Astrocyte (in vitro differentiated cells and primary cell): ENCODE results near the gene IDNK. TPM values are rescaled to one million over a fixed set of nuclear protein-coding genes. Genes with fewer than 3 reads are reported as not detected.
A peak's percentile ranks its signal among the peaks of the same experiment; 100 is the strongest.

Experiments
- DNase-seq: peaks from one replicate; pipeline ENCODE4 v3.0.0-alpha.2; 2010; ENCODE audit warnings: low read depth
- FAIRE-seq: peaks from 2 replicates; lab custom pipeline; 2011; peaks lifted over from hg19 to GRCh38; lab: Jason Lieb, UNC
- H2AFZ ChIP-seq: 2 replicates; pipeline ENCODE4 v1.6.0; 2012; ENCODE audit warnings: low read depth, low read length, inconsistent platforms
- H3K27ac ChIP-seq: 2 replicates; pipeline ENCODE4 v1.5.1; 2011; ENCODE audit warnings: low read depth, low read length, inconsistent platforms
- H3K27me3 ChIP-seq: 2 replicates; pipeline ENCODE4 v1.6.0; 2011; ENCODE audit warnings: low read length, inconsistent platforms; ENCODE audit not compliant: insufficient read depth
- H3K36me3 ChIP-seq: 2 replicates; pipeline ENCODE4 v1.5.1; 2011; ENCODE audit warnings: low read length, inconsistent platforms; ENCODE audit not compliant: insufficient read depth
- H3K4me1 ChIP-seq: 2 replicates; pipeline ENCODE4 v1.5.1; 2011; ENCODE audit warnings: low read length, inconsistent platforms; ENCODE audit not compliant: insufficient read depth
- H3K4me2 ChIP-seq: 2 replicates; pipeline ENCODE4 v1.6.0; 2012; ENCODE audit warnings: low read length, inconsistent platforms
- H3K4me3 ChIP-seq: 2 replicates; pipeline ENCODE4 v1.5.1; 2011; ENCODE audit warnings: low read depth, mild to moderate bottlenecking, low read length, inconsistent platforms; ENCODE audit not compliant: insufficient read depth
- H3K79me2 ChIP-seq: 2 replicates; pipeline ENCODE4 v1.6.0; 2012; ENCODE audit warnings: mild to moderate bottlenecking, low read length, inconsistent platforms; ENCODE audit not compliant: insufficient read depth
- H3K9ac ChIP-seq: 2 replicates; pipeline ENCODE4 v1.6.0; 2012; ENCODE audit warnings: mild to moderate bottlenecking, low read length, inconsistent platforms
- H3K9me3 ChIP-seq: 2 replicates; pipeline ENCODE4 v1.5.1; 2012; ENCODE audit warnings: low read depth, mild to moderate bottlenecking, low read length, inconsistent platforms; ENCODE audit not compliant: insufficient read depth
- H4K20me1 ChIP-seq: 2 replicates; pipeline ENCODE4 v1.6.0; 2012; ENCODE audit warnings: low read length, inconsistent platforms; ENCODE audit not compliant: insufficient read depth
- H3K27ac Mint-ChIP-seq: one replicate; pipeline ENCODE4 v1.8.0; 2021; ENCODE audit warnings: mild to moderate bottlenecking, mixed read lengths; ENCODE audit not compliant: unreplicated experiment
- H3K27me3 Mint-ChIP-seq: one replicate; pipeline ENCODE4 v1.8.0; 2021; ENCODE audit warnings: low read depth, mixed read lengths; ENCODE audit not compliant: unreplicated experiment
- H3K36me3 Mint-ChIP-seq: one replicate; pipeline ENCODE4 v1.8.0; 2021; ENCODE audit warnings: low read depth, mixed read lengths; ENCODE audit not compliant: unreplicated experiment
- H3K4me1 Mint-ChIP-seq: one replicate; pipeline ENCODE4 v1.8.0; 2021; ENCODE audit warnings: low read depth, mixed read lengths; ENCODE audit not compliant: unreplicated experiment
- H3K4me3 Mint-ChIP-seq: one replicate; pipeline ENCODE4 v1.8.0; 2021; ENCODE audit warnings: mild to moderate bottlenecking, moderate library complexity, mixed read lengths; ENCODE audit not compliant: unreplicated experiment
- H3K9me3 Mint-ChIP-seq: one replicate; pipeline ENCODE4 v1.8.0; 2021; ENCODE audit warnings: mild to moderate bottlenecking, mixed read lengths; ENCODE audit not compliant: unreplicated experiment
- EZH2 ChIP-seq: IDR thresholded peaks from 2 replicates; pipeline ENCODE4 v1.6.1; 2012; ENCODE audit warnings: mild to moderate bottlenecking, low read length, inconsistent platforms; ENCODE audit not compliant: insufficient read depth
- total RNA-seq: library from RNA; stranded (reverse); gene quantifications from 2 replicates; pipeline ENCODE4 v1.2.1, GENCODE V29; 2021
- TF ChIP-seq, protein P1 (sequence below): IDR thresholded peaks from 2 replicates; pipeline ENCODE4 v1.5.1; 2011; ENCODE audit warnings: low read depth, mild to moderate bottlenecking, inconsistent platforms, low read length, moderate library complexity; ENCODE audit not compliant: insufficient read depth

Gene IDNK
- total RNA-seq, 1 donor from 2014 or later = 1.8 TPM

DNA sequence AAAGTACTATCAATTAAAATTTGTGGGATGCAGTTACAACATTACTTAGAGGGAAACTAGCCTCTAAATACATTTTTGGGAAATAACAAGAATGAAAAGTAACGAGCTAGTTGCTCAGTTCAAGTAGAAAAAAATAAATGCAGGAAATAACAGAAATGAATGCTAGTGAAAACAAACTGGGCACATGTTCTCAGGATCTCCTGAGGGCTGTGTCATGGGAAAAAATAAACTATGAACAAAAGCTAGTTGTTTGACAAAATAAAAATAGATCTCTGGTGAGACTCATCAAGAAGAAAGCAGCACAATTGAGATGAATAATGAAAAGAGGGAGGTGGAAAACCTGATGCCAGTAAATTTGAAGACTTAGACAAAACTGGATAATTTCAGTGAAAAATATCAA lies 16.3 kb downstream of the IDNK start:
- Histone ChIP-seq H3K4me3 (no peak overlapping the region), H3K9me3 (no peaks in the 10 kb centered on the region), H3K36me3 (no peaks in the 10 kb centered on the region), H3K79me2 (no peaks in the 10 kb centered on the region), H2AFZ (no peak overlapping the region), H3K9ac (no peak overlapping the region), H3K4me2 (no peak overlapping the region), H4K20me1 (no peaks in the 10 kb centered on the region), H3K27me3 (no peaks in the 10 kb centered on the region), H3K27ac (no peak overlapping the region), H3K4me1 (no peaks in the 10 kb centered on the region)
- TF ChIP-seq, protein P1, sequence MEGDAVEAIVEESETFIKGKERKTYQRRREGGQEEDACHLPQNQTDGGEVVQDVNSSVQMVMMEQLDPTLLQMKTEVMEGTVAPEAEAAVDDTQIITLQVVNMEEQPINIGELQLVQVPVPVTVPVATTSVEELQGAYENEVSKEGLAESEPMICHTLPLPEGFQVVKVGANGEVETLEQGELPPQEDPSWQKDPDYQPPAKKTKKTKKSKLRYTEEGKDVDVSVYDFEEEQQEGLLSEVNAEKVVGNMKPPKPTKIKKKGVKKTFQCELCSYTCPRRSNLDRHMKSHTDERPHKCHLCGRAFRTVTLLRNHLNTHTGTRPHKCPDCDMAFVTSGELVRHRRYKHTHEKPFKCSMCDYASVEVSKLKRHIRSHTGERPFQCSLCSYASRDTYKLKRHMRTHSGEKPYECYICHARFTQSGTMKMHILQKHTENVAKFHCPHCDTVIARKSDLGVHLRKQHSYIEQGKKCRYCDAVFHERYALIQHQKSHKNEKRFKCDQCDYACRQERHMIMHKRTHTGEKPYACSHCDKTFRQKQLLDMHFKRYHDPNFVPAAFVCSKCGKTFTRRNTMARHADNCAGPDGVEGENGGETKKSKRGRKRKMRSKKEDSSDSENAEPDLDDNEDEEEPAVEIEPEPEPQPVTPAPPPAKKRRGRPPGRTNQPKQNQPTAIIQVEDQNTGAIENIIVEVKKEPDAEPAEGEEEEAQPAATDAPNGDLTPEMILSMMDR = no peak
- no peak for TF ChIP-seq EZH2
- Mint-ChIP-seq H3K27ac (no peak overlapping the region), H3K36me3 (no peaks in the 10 kb centered on the region), H3K27me3 (no peaks in the 10 kb centered on the region), H3K4me3 (no peak overlapping the region), H3K9me3 (no peaks in the 10 kb centered on the region), H3K4me1 (peaks cover 3% of the 10 kb centered on the region)
- no peak for FAIRE-seq
- DNase-seq = no peak

DNA sequence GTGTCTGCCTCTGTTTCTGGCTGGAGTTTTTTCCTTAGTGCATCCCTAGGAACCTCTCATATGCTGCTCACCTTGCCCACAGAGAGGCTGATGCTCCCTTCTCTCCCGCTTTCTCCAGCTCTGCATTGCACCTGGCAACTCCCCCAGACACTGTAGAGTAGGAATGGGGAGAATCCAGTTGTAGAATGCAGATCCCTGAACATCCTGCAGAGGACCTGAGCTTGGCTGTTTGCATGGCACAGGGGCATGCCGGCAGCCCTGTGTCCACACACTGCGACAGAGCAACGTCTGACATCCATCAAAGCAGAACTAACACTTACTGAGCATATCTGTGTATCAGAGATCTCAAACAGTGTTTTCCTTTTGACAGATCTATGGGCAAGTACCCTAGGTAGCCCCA lies 19.9 kb downstream of the IDNK start:
- H3K27ac ChIP-seq = no peak overlapping the region
- DNase-seq = no peak
- H3K4me1 ChIP-seq = no peaks in the 10 kb centered on the region
- H4K20me1 ChIP-seq = peaks cover 9% of the 10 kb centered on the region
- Mint-ChIP-seq H3K9me3 (no peaks in the 10 kb centered on the region), H3K36me3 (peaks cover 4% of the 10 kb centered on the region), H3K27ac (peak overlapping the region; percentile 58), H3K27me3 (no peaks in the 10 kb centered on the region), H3K4me3 (no peak overlapping the region), H3K4me1 (peaks cover 3% of the 10 kb centered on the region)
- TF ChIP-seq EZH2 = no peak
- TF ChIP-seq, protein P1 = no peak
- H3K27me3 ChIP-seq = no peaks in the 10 kb centered on the region
- FAIRE-seq = no peak
- no peaks in the 10 kb centered on the region for H3K79me2 ChIP-seq
- no peak overlapping the region for H3K4me2 ChIP-seq
- H3K36me3 ChIP-seq = peaks cover 5% of the 10 kb centered on the region
- H3K4me3 ChIP-seq = no peak overlapping the region
- H3K9ac ChIP-seq = no peak overlapping the region
- no peak overlapping the region for H2AFZ ChIP-seq
- H3K9me3 ChIP-seq = no peaks in the 10 kb centered on the region

DNA sequence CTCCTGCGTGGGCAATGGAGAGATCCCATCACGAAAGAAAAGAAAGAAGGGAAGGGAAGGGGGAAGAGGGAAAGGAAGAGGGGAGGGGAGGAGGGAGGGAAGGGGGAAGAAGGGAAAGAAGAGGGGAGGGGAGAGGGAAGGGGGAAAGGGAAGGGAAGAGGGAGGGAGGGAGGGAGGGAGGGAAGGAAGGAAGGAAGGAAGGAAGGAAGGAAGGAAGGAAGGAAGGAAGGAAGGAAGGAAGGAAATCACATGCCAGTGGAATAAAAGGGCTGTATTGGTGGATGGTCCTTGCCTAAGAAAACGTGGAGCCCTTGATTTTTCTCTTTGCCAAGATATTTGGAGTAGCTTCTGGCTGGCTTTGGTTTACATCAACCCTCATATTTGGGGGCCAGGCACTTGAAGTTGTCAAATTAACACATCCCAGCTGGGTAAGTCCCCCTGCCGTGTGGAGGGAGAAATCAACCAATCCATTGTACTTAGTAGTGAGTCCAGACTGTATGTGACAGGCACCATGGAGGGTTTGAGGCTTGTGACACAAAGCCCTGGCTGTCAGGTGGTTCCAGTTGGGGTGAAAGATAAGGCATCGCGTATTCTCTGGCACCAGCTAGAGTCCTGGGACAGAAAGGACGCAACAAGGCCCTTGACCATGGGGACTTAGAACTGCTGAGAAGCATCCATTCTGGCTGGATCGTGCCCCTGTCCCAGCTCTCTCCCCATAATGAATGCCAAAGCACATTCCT lies 23.7 kb downstream of the IDNK start:
- Histone ChIP-seq H3K9me3 (no peaks in the 10 kb centered on the region), H3K27me3 (no peaks in the 10 kb centered on the region), H3K4me3 (no peak overlapping the region), H2AFZ (no peak overlapping the region), H3K9ac (no peak overlapping the region), H3K4me2 (no peak overlapping the region), H3K36me3 (peaks cover 14% of the 10 kb centered on the region), H3K27ac (no peak overlapping the region), H3K4me1 (no peaks in the 10 kb centered on the region), H3K79me2 (no peaks in the 10 kb centered on the region), H4K20me1 (peaks cover 21% of the 10 kb centered on the region)
- no peak overlapping the region for H3K27ac Mint-ChIP-seq
- H3K9me3 Mint-ChIP-seq = no peaks in the 10 kb centered on the region
- H3K4me3 Mint-ChIP-seq = no peak overlapping the region
- peaks cover 3% of the 10 kb centered on the region for H3K4me1 Mint-ChIP-seq
- peaks cover 12% of the 10 kb centered on the region for H3K36me3 Mint-ChIP-seq
- no peaks in the 10 kb centered on the region for H3K27me3 Mint-ChIP-seq
- FAIRE-seq (no peak), DNase-seq (no peak)
- TF ChIP-seq, protein P1 = no peak
- TF ChIP-seq EZH2 = no peak
